H9 (cell line): ENCODE measurements around the gene PRSS1. TPM values are rescaled to one million over a fixed set of nuclear protein-coding genes. Genes with fewer than 3 reads are reported as not detected.

Experiments
- DNase-seq: peaks from one replicate; pipeline ENCODE4 v3.0.0-alpha.2; 2017
- H2AFZ ChIP-seq: one replicate; pipeline ENCODE4 v1.6.1; 2013; ENCODE audit warnings: mild to moderate bottlenecking, low read length, control low read depth, moderate library complexity
- H2AK5ac ChIP-seq: 2 replicates; pipeline ENCODE4 v1.6.1; 2013; ENCODE audit warnings: low read length, control low read depth, mixed read lengths; ENCODE audit not compliant: insufficient read length
- H2BK120ac ChIP-seq: one replicate; pipeline ENCODE4 v1.6.1; 2013; ENCODE audit warnings: low read depth, mild to moderate bottlenecking, low read length, control low read depth, inconsistent platforms; ENCODE audit not compliant: poor library complexity, severe bottlenecking
- H2BK12ac ChIP-seq: 2 replicates; pipeline ENCODE4 v1.6.1; 2013; ENCODE audit warnings: low read length, control low read depth, mixed read lengths, low read depth; ENCODE audit not compliant: insufficient read length
- H2BK15ac ChIP-seq: 2 replicates; pipeline ENCODE4 v1.6.1; 2013; ENCODE audit warnings: low read depth, low read length, control low read depth
- H2BK20ac ChIP-seq: one replicate; pipeline ENCODE4 v1.6.1; 2013; ENCODE audit warnings: low read depth, mild to moderate bottlenecking, low read length, control low read depth, inconsistent platforms; ENCODE audit not compliant: poor library complexity, severe bottlenecking
- H2BK5ac ChIP-seq: 2 replicates; pipeline ENCODE4 v1.6.1; 2013; ENCODE audit warnings: low read length, control low read depth, mixed read lengths; ENCODE audit not compliant: insufficient read length
- H3K14ac ChIP-seq: 2 replicates; pipeline ENCODE4 v1.6.1; 2013; ENCODE audit warnings: low read length, control low read depth; ENCODE audit not compliant: insufficient read depth
- H3K18ac ChIP-seq: 2 replicates; pipeline ENCODE4 v1.6.1; 2013; ENCODE audit warnings: low read depth, mild to moderate bottlenecking, mixed read lengths, low read length, control low read depth; ENCODE audit not compliant: insufficient read length
- H3K23ac ChIP-seq: 2 replicates; pipeline ENCODE4 v1.6.1; 2013; ENCODE audit warnings: low read length, control low read depth, mixed read lengths, low read depth; ENCODE audit not compliant: insufficient read length
- H3K23me2 ChIP-seq: 2 replicates; pipeline ENCODE4 v1.6.1; 2013; ENCODE audit warnings: low read depth, mild to moderate bottlenecking, mixed read lengths, low read length, control low read depth; ENCODE audit not compliant: insufficient read length, poor library complexity, severe bottlenecking
- H3K27ac ChIP-seq: 2 replicates; pipeline ENCODE4 v1.5.1; 2013; ENCODE audit warnings: low read length, control low read depth, mixed read lengths, low read depth; ENCODE audit not compliant: insufficient read length
- H3K27me3 ChIP-seq: 2 replicates; pipeline ENCODE4 v1.6.1; 2013; ENCODE audit warnings: low read length, control low read depth, inconsistent platforms; ENCODE audit not compliant: insufficient read depth
- H3K4ac ChIP-seq: 2 replicates; pipeline ENCODE4 v1.6.1; 2013; ENCODE audit warnings: low read depth, mild to moderate bottlenecking, control low read depth, inconsistent platforms, low read length, moderate library complexity
- H3K4me1 ChIP-seq: 2 replicates; pipeline ENCODE4 v1.6.1; 2013; ENCODE audit warnings: low read length, control low read depth, inconsistent platforms; ENCODE audit not compliant: insufficient read depth
- H3K4me2 ChIP-seq: 2 replicates; pipeline ENCODE4 v1.6.1; 2013; ENCODE audit warnings: low read length, control low read depth, mixed read lengths; ENCODE audit not compliant: insufficient read length, insufficient read depth
- H3K56ac ChIP-seq: 2 replicates; pipeline ENCODE4 v1.6.1; 2013; ENCODE audit warnings: low read depth, mild to moderate bottlenecking, mixed read lengths, low read length, control low read depth; ENCODE audit not compliant: insufficient read length
- H3K79me1 ChIP-seq: 2 replicates; pipeline ENCODE4 v1.6.1; 2013; ENCODE audit warnings: low read depth, mild to moderate bottlenecking, moderate library complexity, low read length, control low read depth, inconsistent platforms; ENCODE audit not compliant: insufficient read depth, poor library complexity, severe bottlenecking
- H3K79me2 ChIP-seq: 2 replicates; pipeline ENCODE4 v1.6.1; 2013; ENCODE audit warnings: low read length, control low read depth, inconsistent platforms; ENCODE audit not compliant: insufficient read depth
- H3K9ac ChIP-seq: 2 replicates; pipeline ENCODE4 v1.6.1; 2013; ENCODE audit warnings: low read length, control low read depth, mixed read lengths; ENCODE audit not compliant: insufficient read length; ENCODE audit errors: extremely low read depth
- H3K9me3 ChIP-seq: one replicate; pipeline ENCODE4 v1.6.1; 2013; ENCODE audit warnings: low read depth, low read length, inconsistent platforms; ENCODE audit not compliant: control insufficient read depth
- H3T11ph ChIP-seq: one replicate; pipeline ENCODE4 v1.6.1; 2013; ENCODE audit warnings: mild to moderate bottlenecking, low read length, control low read depth, inconsistent platforms
- H4K20me1 ChIP-seq: one replicate; pipeline ENCODE4 v1.6.1; 2013; ENCODE audit not compliant: control insufficient read depth, insufficient read length, insufficient read depth
- H4K5ac ChIP-seq: 2 replicates; pipeline ENCODE4 v1.6.1; 2013; ENCODE audit warnings: low read depth, mild to moderate bottlenecking, mixed read lengths, low read length, control low read depth; ENCODE audit not compliant: insufficient read length
- H4K8ac ChIP-seq: replicated peaks from 2 replicates; pipeline ENCODE4 v1.6.1; 2013; ENCODE audit warnings: low read length, control low read depth, mixed read lengths, low read depth; ENCODE audit not compliant: insufficient read length
- H4K91ac ChIP-seq: 2 replicates; pipeline ENCODE4 v1.6.1; 2013; ENCODE audit warnings: low read depth, mild to moderate bottlenecking, moderate library complexity, mixed read lengths, low read length, control low read depth; ENCODE audit not compliant: insufficient read length
- H3K27ac Mint-ChIP-seq, 3 experiments: 2 replicates in 2 of 3; 3 replicates in 1 of 3; pipeline ENCODE4 v1.8.0; 2020 to 2021; ENCODE audit warnings: mixed read lengths in 3 of 3, mild to moderate bottlenecking in 1 of 3, moderate library complexity in 1 of 3
- H3K27me3 Mint-ChIP-seq: 2 replicates; pipeline ENCODE4 v1.8.0; 2021; ENCODE audit warnings: low read depth, mild to moderate bottlenecking, moderate library complexity, mixed read lengths
- H3K36me3 Mint-ChIP-seq, 3 experiments: 2 replicates in 2 of 3; 3 replicates in 1 of 3; pipeline ENCODE4 v1.8.0; 2020 to 2021; ENCODE audit warnings: low read depth in 3 of 3, mixed read lengths in 3 of 3; ENCODE audit not compliant: insufficient read depth in 1 of 3
- H3K4me1 Mint-ChIP-seq, 2 experiments: 2 replicates each; pipeline ENCODE4 v1.8.0; 2020; ENCODE audit warnings: mixed read lengths in 2 of 2
- H3K4me3 Mint-ChIP-seq, 2 experiments: 2 replicates in 1 of 2; 3 replicates in 1 of 2; pipeline ENCODE4 v1.8.0; 2020 to 2021; ENCODE audit warnings: mild to moderate bottlenecking in 2 of 2, mixed read lengths in 2 of 2, moderate library complexity in 1 of 2
- H3K9me3 Mint-ChIP-seq, 2 experiments: 2 replicates in 1 of 2; 3 replicates in 1 of 2; pipeline ENCODE4 v1.8.0; 2020; ENCODE audit warnings: mild to moderate bottlenecking in 2 of 2, mixed read lengths in 2 of 2, moderate library complexity in 1 of 2
- CTCF ChIP-seq: fragments of 200-600 bp; sonication (generic); conservative IDR thresholded peaks from 3 replicates; pipeline ENCODE4 v1.8.0; 2021; ENCODE audit warnings: antibody characterized with exemption, mild to moderate bottlenecking
- WGBS: extraction: QIAGEN DNeasy Blood & Tissue Kit; methylation state at CpG from one replicate; pipeline ENCODE4 v1.1.7; 2013; ENCODE audit warnings: missing lambda C conversion rate, low lambda C conversion rate, mixed read lengths; ENCODE audit not compliant: insufficient read length; ENCODE audit errors: extremely low coverage; 5-methylcytosine and 5-hydroxymethylcytosine counted together
- total RNA-seq: library from RNA; stranded (reverse); gene quantifications from 2 replicates; pipeline ENCODE4 v1.2.1, GENCODE V29; 2021

Gene PRSS1
- total RNA-seq, 1 experiment from 2014 or later: not detected

DNA sequence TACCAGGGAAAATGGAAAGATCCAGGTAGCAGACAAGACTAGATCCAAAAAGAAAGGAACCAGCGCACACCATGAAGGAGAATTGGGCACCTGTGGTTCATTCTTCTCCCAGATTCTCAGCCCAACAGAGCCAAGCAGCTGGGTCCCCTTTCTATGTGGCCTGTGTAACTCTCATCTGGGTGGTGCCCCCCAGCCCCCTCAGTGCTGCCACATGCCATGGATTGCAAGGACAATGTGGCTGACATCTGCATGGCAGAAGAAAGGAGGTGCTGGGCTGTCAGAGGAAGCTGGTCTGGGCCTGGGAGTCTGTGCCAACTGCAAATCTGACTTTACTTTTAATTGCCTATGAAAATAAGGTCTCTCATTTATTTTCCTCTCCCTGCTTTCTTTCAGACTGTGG, 42.9 kb downstream of the PRSS1 start:
- Histone ChIP-seq H3K4me1 (peaks cover 12% of the 10 kb centered on the region; the same call in 1 of the 2 replicates), H3K18ac (no peak overlapping the region), H2BK20ac (no peak overlapping the region), H2AK5ac (no peak overlapping the region), H3K4ac (no peak overlapping the region), H2AFZ (no peak overlapping the region), H3K27ac (no peak overlapping the region), H3K4me2 (no peak overlapping the region), H4K8ac (no peak overlapping the region), H3K56ac (no peak overlapping the region), H3K9me3 (no peaks in the 10 kb centered on the region), H3K79me1 (no peaks in the 10 kb centered on the region), H2BK15ac (no peak overlapping the region), H3K79me2 (no peaks in the 10 kb centered on the region), H4K20me1 (no peaks in the 10 kb centered on the region), H3K14ac (no peak overlapping the region), H2BK12ac (no peak overlapping the region), H2BK5ac (no peak overlapping the region), H4K5ac (no peak overlapping the region), H3K27me3 (peaks cover 5% of the 10 kb centered on the region; the same call in 1 of the 2 replicates), H4K91ac (no peak overlapping the region), H2BK120ac (no peak overlapping the region), H3K23ac (no peak overlapping the region), H3K9ac (no peak overlapping the region), H3T11ph (no peak overlapping the region), H3K23me2 (peaks cover 9% of the 10 kb centered on the region)
- WGBS: no CpG with 5 or more reads among the region's 1 CpG
- DNase-seq: no peak
- TF ChIP-seq CTCF: no peak
- Mint-ChIP-seq H3K36me3 (no peaks in the 10 kb centered on the region; a peak in 1 of 7 replicates), H3K27ac (no peak overlapping the region), H3K4me1 (peaks cover 26 to 33% of the 10 kb centered on the region in 2 experiments), H3K4me3 (no peak overlapping the region), H3K27me3 (peaks cover 58% of the 10 kb centered on the region), H3K9me3 (no peaks in the 10 kb centered on the region)
